Right hindlimb (tissue), 1 donor: ENCODE results near the gene CES2.
"Not testable (repeated sequence)": the region's sequence is repeated elsewhere in the genome, so short reads cannot be mapped to it uniquely, and the experiment has no call there.

Source experiments
- DNase-seq: peaks from one replicate; pipeline ENCODE4 v3.0.0-alpha.2; 2018

CES2 gene

GRCh38 chr16:66936462-66936861, 1.1 kb downstream of the CES2 start:
- DNase-seq: no peak

GRCh38 chr16:66936889-66937554, 1.7 kb downstream of the CES2 start:
- no peak for DNase-seq

- no peak for DNase-seq
These were observed 2.5 kb downstream of the CES2 start for GRCh38 chr16:66937725-66938337.

- no peak for DNase-seq
These were observed 4.0 kb downstream of the CES2 start for GRCh38 chr16:66939366-66939765.

GRCh38 chr16:66940236-66940635, 4.9 kb downstream of the CES2 start:
- no peak for DNase-seq

GRCh38 chr16:66942981-66943380, 7.7 kb downstream of the CES2 start:
- no peak for DNase-seq

- no peak for DNase-seq
These were observed 8.2 kb downstream of the CES2 start for GRCh38 chr16:66943426-66944053.

- no peak for DNase-seq
These were observed 8.7 kb downstream of the CES2 start for GRCh38 chr16:66944054-66944441.

- not testable (repeated sequence) for DNase-seq
These were observed 9.7 kb downstream of the CES2 start for GRCh38 chr16:66944971-66945370.

- no peak for DNase-seq
These were observed 10.6 kb downstream of the CES2 start for GRCh38 chr16:66945939-66946338.

GRCh38 chr16:66946541-66946940, 11.2 kb downstream of the CES2 start:
- DNase-seq: no peak

- DNase-seq: no peak
These were observed 11.6 kb downstream of the CES2 start for GRCh38 chr16:66946974-66947301.

- DNase-seq: peak; percentile 85
These were observed 12.2 kb downstream of the CES2 start for GRCh38 chr16:66947302-66948065.

- no peak for DNase-seq
These were observed 13.0 kb downstream of the CES2 start for GRCh38 chr16:66948134-66948836.

GRCh38 chr16:66948837-66949225, 13.5 kb downstream of the CES2 start:
- no peak for DNase-seq

GRCh38 chr16:66949472-66949871, 14.2 kb downstream of the CES2 start:
- DNase-seq: no peak

- DNase-seq: no peak
These were observed 15.1 kb downstream of the CES2 start for GRCh38 chr16:66950437-66950836.

GRCh38 chr16:66950971-66951790, 15.9 kb downstream of the CES2 start:
- DNase-seq: no peak

- DNase-seq: no peak
These were observed 17.3 kb downstream of the CES2 start for GRCh38 chr16:66952430-66953110.

GRCh38 chr16:66953462-66954096, 18.3 kb downstream of the CES2 start:
- no peak for DNase-seq

GRCh38 chr16:66954097-66954659, 18.9 kb downstream of the CES2 start:
- DNase-seq: peak; percentile 83
